Measurements from ENCODE around the gene AGBL4.

Gene AGBL4

DNA sequence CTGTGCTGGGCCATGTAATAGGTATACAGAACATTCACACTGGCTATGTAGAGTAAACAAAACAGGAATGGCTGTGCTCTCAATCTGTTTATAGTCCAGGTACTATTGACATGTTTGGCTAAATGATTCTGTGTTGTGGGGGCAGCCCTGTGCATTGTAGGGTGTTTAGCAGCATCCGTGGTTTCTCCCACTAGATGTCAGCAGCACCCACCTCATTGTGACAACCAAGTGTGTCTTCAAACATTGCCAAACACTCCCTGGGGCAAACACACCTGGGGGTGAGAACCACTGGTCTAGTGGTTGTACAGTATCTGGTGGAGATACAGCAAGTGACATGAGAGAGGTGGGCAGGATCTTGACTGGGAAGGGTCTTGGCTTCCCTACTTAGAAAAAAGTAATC lies 1471.3 kb downstream of the AGBL4 start:
- TF ChIP-seq, protein P1, sequence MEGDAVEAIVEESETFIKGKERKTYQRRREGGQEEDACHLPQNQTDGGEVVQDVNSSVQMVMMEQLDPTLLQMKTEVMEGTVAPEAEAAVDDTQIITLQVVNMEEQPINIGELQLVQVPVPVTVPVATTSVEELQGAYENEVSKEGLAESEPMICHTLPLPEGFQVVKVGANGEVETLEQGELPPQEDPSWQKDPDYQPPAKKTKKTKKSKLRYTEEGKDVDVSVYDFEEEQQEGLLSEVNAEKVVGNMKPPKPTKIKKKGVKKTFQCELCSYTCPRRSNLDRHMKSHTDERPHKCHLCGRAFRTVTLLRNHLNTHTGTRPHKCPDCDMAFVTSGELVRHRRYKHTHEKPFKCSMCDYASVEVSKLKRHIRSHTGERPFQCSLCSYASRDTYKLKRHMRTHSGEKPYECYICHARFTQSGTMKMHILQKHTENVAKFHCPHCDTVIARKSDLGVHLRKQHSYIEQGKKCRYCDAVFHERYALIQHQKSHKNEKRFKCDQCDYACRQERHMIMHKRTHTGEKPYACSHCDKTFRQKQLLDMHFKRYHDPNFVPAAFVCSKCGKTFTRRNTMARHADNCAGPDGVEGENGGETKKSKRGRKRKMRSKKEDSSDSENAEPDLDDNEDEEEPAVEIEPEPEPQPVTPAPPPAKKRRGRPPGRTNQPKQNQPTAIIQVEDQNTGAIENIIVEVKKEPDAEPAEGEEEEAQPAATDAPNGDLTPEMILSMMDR (IDR thresholded peaks at IDR 0.05; ENCODE audit: low read depth, low read length), result peak; percentile 34
- no peak overlapping the region for H3K4me3 ChIP-seq (ENCODE audit: low read depth, low read length)
- DNase-seq (ENCODE audit: low read depth, low spot score), result no peak
- in situ Hi-C loops (cut with HindIII; ENCODE audit: low sequenced_read_pairs), result no loop called here

DNA sequence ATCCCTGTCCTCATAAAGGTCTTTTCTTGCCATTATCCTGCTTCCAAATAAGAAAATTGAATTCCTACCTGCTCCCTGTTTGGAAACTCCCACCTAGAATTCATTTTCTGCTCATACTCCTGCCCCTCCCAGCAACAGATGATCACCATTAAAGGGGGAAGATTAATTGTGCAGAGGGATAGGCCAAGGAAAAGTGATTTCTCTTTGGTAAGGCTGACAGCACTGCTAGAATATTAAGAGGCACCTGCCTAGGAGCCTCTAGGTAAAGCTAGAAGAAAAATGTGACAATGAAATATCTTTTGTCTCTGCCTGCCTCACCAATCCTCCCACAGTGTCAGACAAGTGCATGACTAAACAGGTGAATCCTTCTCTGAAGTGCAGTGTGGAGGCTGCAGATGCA lies 1474.8 kb downstream of the AGBL4 start:
- DNase-seq (ENCODE audit: low read depth, low spot score), result no peak
- no peak overlapping the region for H3K4me3 ChIP-seq (ENCODE audit: low read depth, low read length)
- in situ Hi-C loops (cut with HindIII; ENCODE audit: low sequenced_read_pairs), result no loop called here
- TF ChIP-seq, protein P1 (IDR thresholded peaks at IDR 0.05; ENCODE audit: low read depth, low read length), result no peak

DNA sequence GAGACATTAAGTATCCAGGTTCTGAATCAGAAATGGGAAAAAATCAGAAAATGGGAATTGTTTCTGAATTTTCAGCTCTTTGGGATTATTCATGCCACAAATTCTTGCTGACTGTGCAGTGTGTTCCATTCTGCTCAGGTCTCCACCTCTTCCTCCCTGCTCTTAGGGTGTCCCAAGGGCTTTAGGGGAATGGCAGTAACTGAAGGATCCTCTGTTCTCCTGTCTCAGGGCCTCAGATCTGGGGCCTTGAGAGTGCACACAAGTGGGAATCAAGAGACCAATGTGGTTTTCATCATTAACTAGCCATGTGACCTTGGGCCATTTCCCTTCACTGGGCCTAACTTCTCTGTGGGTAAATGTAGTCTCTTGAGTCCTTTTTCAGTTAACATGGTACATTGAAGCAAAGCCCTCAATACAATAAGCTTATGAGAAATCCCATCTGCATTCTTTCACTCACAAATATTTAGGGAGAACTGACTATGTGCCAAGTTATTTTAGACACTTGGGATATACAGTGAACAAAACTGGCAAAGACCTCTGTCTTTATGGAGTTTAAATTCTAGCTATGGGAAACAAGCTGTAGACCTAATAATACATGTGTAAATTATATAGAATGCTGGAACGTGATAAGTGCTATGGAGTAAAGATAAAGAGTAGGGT lies 1476.1 kb downstream of the AGBL4 start:
- H3K4me3 ChIP-seq (ENCODE audit: low read depth, low read length), result no peak overlapping the region
- no peak for DNase-seq (ENCODE audit: low read depth, low spot score)
- in situ Hi-C loops (cut with HindIII; ENCODE audit: low sequenced_read_pairs), result no loop called here
- TF ChIP-seq, protein P1 (IDR thresholded peaks at IDR 0.05; ENCODE audit: low read depth, low read length), result no peak

DNA sequence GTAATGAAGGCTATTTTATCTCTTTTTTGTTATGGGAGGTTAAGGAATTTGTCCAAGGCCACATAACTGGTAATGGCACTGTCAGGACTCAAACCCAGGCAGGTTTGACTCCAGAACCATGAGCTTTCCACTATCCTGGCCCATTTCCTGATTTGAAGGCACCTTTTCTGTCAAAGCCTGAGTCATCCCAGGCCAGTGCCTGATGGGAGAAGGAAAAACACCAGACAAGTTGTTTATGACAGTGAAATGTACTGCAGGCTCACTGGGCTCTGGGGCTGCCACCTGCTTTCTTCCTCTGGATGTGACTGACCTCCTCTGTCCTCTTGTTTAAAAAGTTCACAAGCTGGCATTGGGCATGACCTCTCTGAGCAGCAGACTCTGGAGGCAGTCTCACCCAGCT lies 1479.9 kb downstream of the AGBL4 start:
- no peak for DNase-seq (ENCODE audit: low read depth, low spot score)
- no peak overlapping the region for H3K4me3 ChIP-seq (ENCODE audit: low read depth, low read length)
- TF ChIP-seq, protein P1 (IDR thresholded peaks at IDR 0.05; ENCODE audit: low read depth, low read length), result no peak
- in situ Hi-C loops (cut with HindIII; ENCODE audit: low sequenced_read_pairs), result no loop called here

DNA sequence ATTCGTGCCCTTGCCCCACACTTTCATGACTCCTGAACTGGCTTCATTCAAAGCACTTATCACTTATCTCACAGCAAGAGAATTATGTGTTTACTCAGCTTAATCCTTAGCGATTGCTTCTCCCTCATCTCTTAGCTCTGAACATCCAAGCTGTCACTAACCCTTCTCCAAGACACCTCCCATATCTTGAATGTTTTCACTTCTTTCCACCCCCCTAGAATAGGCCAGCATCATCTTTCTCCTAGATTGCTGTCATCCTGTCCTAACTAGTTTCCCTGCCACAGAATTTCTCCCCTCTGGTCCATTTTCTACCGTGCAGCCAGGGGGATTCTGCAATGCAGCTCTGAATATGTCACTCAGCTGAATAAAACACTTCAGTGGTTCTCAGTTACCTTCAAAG lies 1483.2 kb downstream of the AGBL4 start:
- in situ Hi-C loops (cut with HindIII; ENCODE audit: low sequenced_read_pairs), result no loop called here
- TF ChIP-seq, protein P1 (IDR thresholded peaks at IDR 0.05; ENCODE audit: low read depth, low read length), result no peak
- no peak overlapping the region for H3K4me3 ChIP-seq (ENCODE audit: low read depth, low read length)
- DNase-seq (ENCODE audit: low read depth, low spot score), result no peak

DNA sequence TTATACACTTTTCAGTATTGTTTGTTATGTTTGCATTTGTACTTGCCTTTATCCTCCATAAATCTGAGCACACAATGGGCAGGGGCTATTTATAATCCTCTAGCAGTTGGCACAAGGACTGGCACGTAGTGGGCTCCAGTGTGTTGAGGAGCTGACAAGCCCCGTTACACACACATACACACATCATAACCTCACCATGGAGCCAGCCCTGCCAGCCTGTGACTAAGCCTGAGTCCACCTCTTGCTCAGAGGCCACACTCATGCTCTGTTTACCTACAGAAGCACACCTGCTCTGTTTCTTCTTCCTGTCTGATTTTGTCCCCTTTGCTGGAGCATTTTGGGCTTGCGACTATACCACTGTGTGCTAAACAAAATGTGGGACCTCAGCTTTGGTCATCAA lies 1487.3 kb downstream of the AGBL4 start:
- TF ChIP-seq, protein P1 (IDR thresholded peaks at IDR 0.05; ENCODE audit: low read depth, low read length), result no peak
- in situ Hi-C loops (cut with HindIII; ENCODE audit: low sequenced_read_pairs), result no loop called here

More for the DNA sequence above, 1487.3 kb downstream of the AGBL4 start:
- no peak overlapping the region for H3K4me3 ChIP-seq (ENCODE audit: low read depth, low read length)
- DNase-seq (ENCODE audit: low read depth, low spot score), result no peak
